IPS DF 4.7 (cell line): Measurements from ENCODE around the gene UBL3.

Experiments used
- DNase-seq: peaks from one replicate; pipeline ENCODE4 v3.0.0-alpha.2; 2013; ENCODE audit warnings: low spot score; ENCODE audit errors: extremely low read depth

The UBL3 gene

DNA sequence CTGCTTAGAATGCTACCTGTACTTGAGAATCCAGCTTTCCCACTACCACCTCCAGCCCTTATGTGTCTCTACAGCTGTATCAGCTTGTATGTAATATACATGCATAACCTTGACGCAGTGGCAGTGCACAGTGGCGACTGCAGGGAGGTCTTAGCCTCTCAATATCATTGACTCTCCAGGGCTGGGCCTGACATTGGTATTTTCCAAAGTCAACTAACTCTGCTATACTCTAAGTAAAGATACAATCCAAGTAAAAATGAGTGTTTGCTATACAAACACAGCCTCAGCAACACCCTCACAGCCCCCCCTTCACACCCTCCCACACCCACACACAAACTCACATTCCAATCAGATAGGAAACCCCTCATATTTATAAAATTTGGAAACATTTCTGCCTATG, 6.7 kb upstream of the UBL3 start:
- no peak for DNase-seq

- no peak for DNase-seq
These were observed 6.0 kb upstream of the UBL3 start for GRCh38 chr13:29856426-29856825.

GRCh38 chr13:29855784-29856183, 5.4 kb upstream of the UBL3 start:
- no peak for DNase-seq

GRCh38 chr13:29855009-29855408, 4.6 kb upstream of the UBL3 start:
- no peak for DNase-seq

- no peak for DNase-seq
These were observed 2.7 kb upstream of the UBL3 start for GRCh38 chr13:29853131-29853530.

GRCh38 chr13:29852472-29853054, 2.1 kb upstream of the UBL3 start:
- no peak for DNase-seq

DNA sequence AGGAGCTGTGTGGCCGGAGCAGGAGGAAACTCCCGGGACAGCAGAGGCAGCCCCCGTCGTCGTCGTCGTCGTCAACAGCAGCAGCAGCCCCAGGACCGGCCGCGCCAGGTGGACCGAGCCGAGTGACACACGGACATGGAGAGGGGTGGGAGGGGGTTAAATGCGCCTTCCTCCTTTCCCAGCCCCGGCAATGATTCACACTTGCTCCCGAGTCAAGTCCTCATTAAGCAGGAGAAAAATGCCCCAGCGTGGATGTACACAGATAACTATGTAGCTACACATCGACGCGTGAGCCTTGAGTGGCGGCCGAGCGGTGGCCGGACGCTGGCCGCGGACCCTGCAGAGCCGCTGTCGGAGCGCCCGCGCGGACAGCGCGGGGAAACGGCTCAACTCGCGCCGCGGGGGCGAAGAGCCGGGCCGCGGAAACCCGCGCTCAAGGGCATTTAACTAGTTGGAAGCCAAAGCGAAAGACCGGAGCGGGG, 645 bp downstream of the UBL3 start:
- DNase-seq, result no peak

DNA sequence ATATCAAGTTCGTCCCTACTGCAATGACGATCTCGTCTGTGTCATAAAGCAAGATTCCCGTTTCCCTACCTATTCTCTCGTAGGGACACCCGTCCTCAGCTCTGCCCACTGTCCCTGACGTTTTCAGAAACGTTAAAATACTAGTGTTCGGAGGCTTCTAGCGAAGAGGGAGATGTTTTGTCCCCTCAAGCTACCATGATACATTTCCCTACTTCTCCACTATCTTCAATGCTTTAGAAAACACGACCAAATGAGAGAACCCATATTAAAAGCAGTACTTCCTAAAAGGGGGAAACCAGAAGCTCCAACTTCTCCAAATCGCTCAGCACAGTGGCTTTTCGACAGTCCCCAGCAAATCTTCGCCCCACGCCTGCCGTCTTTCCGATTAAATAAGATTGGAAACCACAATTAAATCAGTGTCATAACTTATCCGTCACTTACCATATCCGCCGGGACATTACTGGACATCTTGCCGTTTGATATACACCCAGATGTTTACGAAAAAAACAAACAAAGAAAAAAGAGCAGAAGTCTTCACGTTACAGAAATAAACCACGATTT, 1.3 kb downstream of the UBL3 start:
- no peak for DNase-seq

- DNase-seq, result no peak
These were observed 2.9 kb downstream of the UBL3 start for GRCh38 chr13:29847501-29847983.

GRCh38 chr13:29846475-29847256, 3.8 kb downstream of the UBL3 start:
- no peak for DNase-seq

GRCh38 chr13:29845440-29846056, 4.9 kb downstream of the UBL3 start:
- no peak for DNase-seq

GRCh38 chr13:29844441-29844840, 6.0 kb downstream of the UBL3 start:
- no peak for DNase-seq

DNA sequence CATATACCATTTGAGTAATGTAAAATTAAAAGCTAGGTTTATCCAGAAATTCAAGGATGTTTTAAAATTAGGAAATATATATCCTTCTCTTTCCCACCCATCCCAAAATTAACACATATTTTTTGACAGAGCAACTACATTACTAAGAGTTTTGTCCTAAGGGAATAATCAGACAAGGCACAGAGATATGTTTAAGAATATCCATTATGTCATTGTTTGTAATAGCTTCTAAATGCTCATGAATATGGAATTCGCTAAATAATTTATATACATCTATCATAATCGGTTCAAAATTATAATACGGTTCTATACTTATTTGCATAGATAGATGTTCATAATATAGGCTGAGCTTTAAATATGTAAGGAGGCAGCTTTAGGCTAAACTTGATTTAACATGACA, 9.8 kb downstream of the UBL3 start:
- no peak for DNase-seq

- no peak for DNase-seq
These were observed 14.9 kb downstream of the UBL3 start for GRCh38 chr13:29835280-29836061.

DNA sequence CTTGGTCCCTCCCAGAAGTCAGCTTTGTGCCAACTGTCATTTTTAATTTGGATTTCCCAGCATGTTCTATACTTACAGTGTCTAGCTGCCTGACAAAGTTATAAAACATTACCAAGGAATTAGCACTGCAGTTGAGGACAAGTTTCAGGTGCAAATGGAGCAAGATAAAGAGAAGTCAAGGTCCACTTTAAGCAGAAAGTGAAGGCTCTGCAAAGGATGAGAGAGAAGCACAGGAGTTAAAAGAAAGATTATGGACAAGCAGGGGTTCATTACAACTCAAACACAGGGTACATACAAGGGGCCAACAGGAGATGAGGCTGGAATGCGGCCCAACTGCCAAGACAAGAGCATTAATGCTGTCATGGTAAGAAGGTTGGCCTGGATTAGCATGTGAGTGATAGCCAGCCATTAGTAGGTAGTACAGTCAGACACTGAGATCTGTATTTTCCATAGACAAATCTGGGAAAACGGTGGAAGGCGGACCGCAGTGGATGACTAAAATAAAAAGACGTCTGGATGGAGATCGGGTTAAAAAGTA, 17.6 kb downstream of the UBL3 start:
- no peak for DNase-seq

DNA sequence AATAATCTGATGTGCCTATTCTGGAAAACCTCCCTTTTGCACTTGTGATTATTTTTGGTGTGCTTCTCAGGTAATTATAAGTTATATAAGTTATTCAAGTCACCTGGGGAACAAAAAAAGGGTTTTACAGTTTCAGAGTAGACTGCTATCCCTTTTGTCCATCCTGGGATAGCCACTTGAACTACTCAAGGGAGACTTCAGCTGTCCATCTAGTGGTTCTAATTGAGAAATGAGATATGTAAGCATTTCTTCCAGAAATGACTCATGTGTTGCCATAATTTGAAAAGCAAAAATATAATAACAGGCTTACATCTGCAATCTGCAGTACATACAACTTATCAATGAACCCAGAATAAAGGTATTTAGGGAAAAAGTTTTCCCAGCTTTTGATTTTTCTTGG, 20.4 kb downstream of the UBL3 start:
- DNase-seq, result no peak

GRCh38 chr13:29819143-29819542, 31.3 kb downstream of the UBL3 start:
- no peak for DNase-seq

DNA sequence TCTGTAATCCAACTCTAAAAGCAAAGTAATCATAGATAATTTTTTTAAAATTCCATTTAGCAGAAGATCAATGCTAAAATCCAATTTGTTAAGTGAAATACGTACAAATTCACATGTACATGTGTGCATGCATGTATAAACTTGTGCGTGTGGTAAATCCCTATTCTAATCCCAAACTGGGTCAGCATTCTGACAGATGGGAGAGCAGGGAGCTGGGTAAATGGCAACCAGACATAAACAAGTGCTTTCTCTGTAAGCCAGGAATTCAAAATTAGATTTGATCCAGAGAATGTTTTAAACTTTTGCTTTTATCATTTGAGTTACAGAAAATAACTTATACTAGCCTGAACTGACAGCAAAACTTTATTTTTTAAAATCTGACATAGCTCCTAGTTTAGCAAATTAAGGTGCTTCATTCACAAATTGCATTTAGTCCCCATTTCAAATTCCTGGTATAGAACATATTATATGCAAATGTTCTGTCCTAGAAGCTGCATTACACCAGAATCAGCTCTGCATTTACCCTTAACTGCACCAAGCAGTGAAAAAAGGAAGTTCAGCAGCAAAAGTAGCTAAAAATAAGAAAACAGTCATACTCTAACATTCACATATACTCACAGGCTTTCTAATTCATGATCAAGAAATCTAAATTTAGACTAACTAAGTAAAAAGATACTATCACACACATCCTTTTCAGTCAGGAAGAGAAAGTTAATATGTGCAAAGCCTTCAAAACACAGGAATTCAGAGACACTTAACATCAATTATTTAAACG, 32.6 kb downstream of the UBL3 start:
- DNase-seq, result no peak

DNA sequence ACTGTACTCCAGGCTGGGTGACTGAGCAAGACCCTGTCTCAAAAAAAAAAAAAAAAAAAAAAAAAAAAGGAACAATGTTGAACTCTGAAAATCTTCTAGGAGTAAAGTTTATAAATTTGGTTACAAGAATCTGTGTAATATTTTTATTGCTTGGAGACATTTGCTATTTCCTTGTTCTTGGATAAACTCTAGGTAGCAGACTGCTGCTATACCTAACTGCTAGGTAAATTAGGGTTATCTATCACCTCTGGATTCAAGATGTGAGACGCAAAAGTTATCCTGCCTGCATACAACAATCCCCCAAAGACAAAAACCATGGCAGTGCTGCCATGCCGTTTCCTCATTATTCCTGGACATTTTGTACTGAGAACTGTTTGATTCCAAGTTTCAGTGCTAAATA, 33.7 kb downstream of the UBL3 start:
- DNase-seq, result no peak

- DNase-seq, result no peak
These were observed 35.1 kb downstream of the UBL3 start for GRCh38 chr13:29815336-29815735.
